ENCODE measurements around the gene RARG. TPM values are rescaled to one million over a fixed set of nuclear protein-coding genes. Genes with fewer than 3 reads are reported as not detected.
"Not testable (repeated sequence)": the region's sequence is repeated elsewhere in the genome, so short reads cannot be mapped to it uniquely, and the experiment has no call there.

RARG gene
- polyA plus RNA-seq, 1 donor (not counting 4 experiments of a cell fraction or from before 2014, with no cell fraction given) = 26.4 TPM

DNA sequence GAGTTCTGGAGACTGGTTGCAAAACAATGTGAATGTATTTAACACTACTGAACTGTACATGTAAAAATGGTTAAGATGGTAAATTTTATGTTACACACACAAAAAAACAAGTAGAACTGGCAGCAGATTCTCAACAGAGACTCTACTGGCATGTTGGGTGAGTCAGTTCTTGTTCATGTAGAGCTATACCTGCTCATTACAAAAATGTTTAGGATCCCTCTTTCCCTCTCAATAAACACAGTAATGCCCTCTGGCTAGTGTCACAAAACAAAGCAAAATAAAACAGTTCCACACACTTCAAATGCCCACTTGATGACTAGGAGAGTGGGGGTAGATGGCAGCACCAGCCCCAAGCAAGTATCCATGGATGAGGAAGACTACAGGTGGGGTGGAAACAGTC is 65.2 kb downstream of the RARG start:
- TF ChIP-seq, protein P1, sequence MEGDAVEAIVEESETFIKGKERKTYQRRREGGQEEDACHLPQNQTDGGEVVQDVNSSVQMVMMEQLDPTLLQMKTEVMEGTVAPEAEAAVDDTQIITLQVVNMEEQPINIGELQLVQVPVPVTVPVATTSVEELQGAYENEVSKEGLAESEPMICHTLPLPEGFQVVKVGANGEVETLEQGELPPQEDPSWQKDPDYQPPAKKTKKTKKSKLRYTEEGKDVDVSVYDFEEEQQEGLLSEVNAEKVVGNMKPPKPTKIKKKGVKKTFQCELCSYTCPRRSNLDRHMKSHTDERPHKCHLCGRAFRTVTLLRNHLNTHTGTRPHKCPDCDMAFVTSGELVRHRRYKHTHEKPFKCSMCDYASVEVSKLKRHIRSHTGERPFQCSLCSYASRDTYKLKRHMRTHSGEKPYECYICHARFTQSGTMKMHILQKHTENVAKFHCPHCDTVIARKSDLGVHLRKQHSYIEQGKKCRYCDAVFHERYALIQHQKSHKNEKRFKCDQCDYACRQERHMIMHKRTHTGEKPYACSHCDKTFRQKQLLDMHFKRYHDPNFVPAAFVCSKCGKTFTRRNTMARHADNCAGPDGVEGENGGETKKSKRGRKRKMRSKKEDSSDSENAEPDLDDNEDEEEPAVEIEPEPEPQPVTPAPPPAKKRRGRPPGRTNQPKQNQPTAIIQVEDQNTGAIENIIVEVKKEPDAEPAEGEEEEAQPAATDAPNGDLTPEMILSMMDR (optimal IDR thresholded peaks at IDR 0.05 in 1 of 3, IDR thresholded peaks at IDR 0.05 in 1 of 3, conservative IDR thresholded peaks at IDR 0.05 in 1 of 3; ENCODE audit: extremely low read depth in 1 of 3, insufficient read depth in 2 of 3, low read length in 3 of 3) = no peak
- TF ChIP-seq EZH2 (IDR thresholded peaks at IDR 0.05; ENCODE audit: low read length) = no peak
- FAIRE-seq = no peak
- Histone ChIP-seq H3K27ac (ENCODE audit: control insufficient read depth, insufficient read depth, low read length) (no peak overlapping the region), H3K9ac (ENCODE audit: control insufficient read depth, extremely low read depth, insufficient read depth, low read length) (no peak overlapping the region), H2AFZ (ENCODE audit: control insufficient read depth, low read length) (no peak overlapping the region), H3K4me1 (ENCODE audit: control insufficient read depth, extremely low read depth, insufficient read depth, low read length) (peaks cover 7% of the 10 kb centered on the region), H3K4me3 (ENCODE audit: control insufficient read depth in 2 of 3, extremely low read depth in 1 of 3, insufficient read depth in 2 of 3, low read depth in 1 of 3, low read length in 3 of 3) (no peak overlapping the region), H3K27me3 (ENCODE audit: control insufficient read depth, extremely low read depth, insufficient read depth, low read length) (no peaks in the 10 kb centered on the region), H3K79me2 (ENCODE audit: control insufficient read depth, insufficient read depth, low read length) (no peaks in the 10 kb centered on the region), H3K9me1 (ENCODE audit: control insufficient read depth, extremely low read depth, insufficient read depth, low read length) (no peaks in the 10 kb centered on the region), H3K36me3 (ENCODE audit: control insufficient read depth in 2 of 2, extremely low read depth in 1 of 2, insufficient read depth in 2 of 2, low read length in 2 of 2) (peaks cover 0 to 7% of the 10 kb centered on the region in 2 experiments), H3K9me3 (ENCODE audit: control insufficient read depth, low read depth, low read length) (no peaks in the 10 kb centered on the region), H3K4me2 (ENCODE audit: control insufficient read depth, extremely low read depth, insufficient read depth, low read depth, low read length) (no peak overlapping the region), H4K20me1 (ENCODE audit: control insufficient read depth, extremely low read depth, insufficient read depth, low read length) (no peaks in the 10 kb centered on the region)
- no peak for DNase-seq (ENCODE audit: low read depth, low spot score)
- dilution Hi-C loops (cut with MboI; ENCODE audit: extremely low pct_ligation_motif_present, low sequenced_read_pairs) = no loop called here

DNA sequence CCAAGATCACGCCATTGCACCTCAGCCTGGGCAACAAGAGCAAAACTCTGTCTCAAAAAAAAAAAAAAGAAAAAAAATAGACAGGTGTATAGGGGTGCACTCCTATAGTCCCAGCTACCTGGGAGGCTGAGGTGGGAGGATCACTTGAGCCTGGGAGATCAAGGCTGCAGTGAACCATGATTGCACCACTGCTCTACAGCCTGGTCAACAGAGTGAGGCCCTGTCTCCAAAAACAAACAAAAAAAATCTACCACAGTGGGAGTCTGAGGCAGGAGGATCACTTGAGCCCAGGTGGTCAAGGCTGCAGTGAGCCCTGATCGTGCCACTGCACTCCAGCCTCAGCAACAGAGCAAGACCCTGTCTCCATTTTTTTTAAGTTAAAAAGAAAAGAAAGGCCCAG is 69.0 kb downstream of the RARG start:
- H2AFZ ChIP-seq (ENCODE audit: control insufficient read depth, low read length); DNase-seq (ENCODE audit: low read depth, low spot score); H3K27ac ChIP-seq (ENCODE audit: control insufficient read depth, insufficient read depth, low read length); H4K20me1 ChIP-seq (ENCODE audit: control insufficient read depth, extremely low read depth, insufficient read depth, low read length); H3K79me2 ChIP-seq (ENCODE audit: control insufficient read depth, insufficient read depth, low read length); H3K4me2 ChIP-seq (ENCODE audit: control insufficient read depth, extremely low read depth, insufficient read depth, low read depth, low read length); H3K9me3 ChIP-seq (ENCODE audit: control insufficient read depth, low read depth, low read length); H3K4me3 ChIP-seq (ENCODE audit: control insufficient read depth in 2 of 3, extremely low read depth in 1 of 3, insufficient read depth in 2 of 3, low read depth in 1 of 3, low read length in 3 of 3); H3K36me3 ChIP-seq (ENCODE audit: control insufficient read depth in 2 of 2, extremely low read depth in 1 of 2, insufficient read depth in 2 of 2, low read length in 2 of 2); H3K9me1 ChIP-seq (ENCODE audit: control insufficient read depth, extremely low read depth, insufficient read depth, low read length); H3K4me1 ChIP-seq (ENCODE audit: control insufficient read depth, extremely low read depth, insufficient read depth, low read length); dilution Hi-C loops (cut with MboI; ENCODE audit: extremely low pct_ligation_motif_present, low sequenced_read_pairs); H3K27me3 ChIP-seq (ENCODE audit: control insufficient read depth, extremely low read depth, insufficient read depth, low read length); H3K9ac ChIP-seq (ENCODE audit: control insufficient read depth, extremely low read depth, insufficient read depth, low read length); FAIRE-seq: not testable (repeated sequence)
